Urothelium cell line (cell line): ENCODE data around the gene TRIM15.
A peak's percentile ranks its signal among the peaks of the same experiment; 100 is the strongest.
"Not testable (repeated sequence)": the region's sequence is repeated elsewhere in the genome, so short reads cannot be mapped to it uniquely, and the experiment has no call there.

Experiments
- DNase-seq: peaks from one replicate; pipeline ENCODE4 v3.0.0; 2011; ENCODE audit warnings: low spot score, mixed read lengths
- FAIRE-seq: peaks from 2 replicates; lab custom pipeline; 2011; peaks lifted over from hg19 to GRCh38; lab: Jason Lieb, UNC

The TRIM15 gene

DNA sequence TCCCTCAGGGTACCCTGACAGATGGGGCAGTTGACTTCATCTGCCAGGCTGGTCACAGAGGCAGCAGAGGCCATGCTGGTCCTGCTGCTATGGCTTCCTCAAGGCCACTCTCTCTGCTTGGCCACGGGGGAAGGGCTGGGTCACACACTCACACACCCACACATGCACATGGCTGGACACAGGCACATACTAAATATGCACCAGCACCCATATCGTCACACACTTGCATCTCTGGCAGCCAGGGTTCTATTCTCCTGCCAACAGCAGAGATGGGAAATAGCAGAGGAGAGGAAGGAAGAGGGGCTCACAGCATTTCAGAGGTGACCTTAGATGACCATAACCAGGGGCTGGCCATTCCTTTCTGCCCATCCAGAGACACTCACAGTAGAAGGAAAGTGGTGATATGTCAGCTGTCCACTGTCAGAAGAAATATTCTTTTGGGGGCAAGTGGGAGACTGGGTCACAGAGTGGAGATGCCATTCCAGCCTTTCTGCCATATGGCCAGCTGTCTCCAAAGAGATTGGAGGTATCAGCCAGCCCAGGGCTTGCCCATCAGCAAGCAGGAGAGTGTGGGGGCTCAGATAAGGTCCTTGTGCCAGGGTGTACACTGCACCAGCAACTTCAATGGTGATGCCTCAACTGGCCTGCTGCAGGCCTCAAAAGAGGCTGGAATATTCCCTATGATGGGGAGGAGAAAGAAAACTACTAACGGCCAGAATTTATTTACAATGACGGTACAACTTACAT lies 2.4 kb upstream of the TRIM15 start, which contains the start of gene TRIM10:
Gene TRIM10 (minus strand): TSS at position 427 of the 747 bp plus-strand sequence. CDS start 353 bp downstream, at position 74.
- DNase-seq, result no peak
- FAIRE-seq, result no peak

DNA sequence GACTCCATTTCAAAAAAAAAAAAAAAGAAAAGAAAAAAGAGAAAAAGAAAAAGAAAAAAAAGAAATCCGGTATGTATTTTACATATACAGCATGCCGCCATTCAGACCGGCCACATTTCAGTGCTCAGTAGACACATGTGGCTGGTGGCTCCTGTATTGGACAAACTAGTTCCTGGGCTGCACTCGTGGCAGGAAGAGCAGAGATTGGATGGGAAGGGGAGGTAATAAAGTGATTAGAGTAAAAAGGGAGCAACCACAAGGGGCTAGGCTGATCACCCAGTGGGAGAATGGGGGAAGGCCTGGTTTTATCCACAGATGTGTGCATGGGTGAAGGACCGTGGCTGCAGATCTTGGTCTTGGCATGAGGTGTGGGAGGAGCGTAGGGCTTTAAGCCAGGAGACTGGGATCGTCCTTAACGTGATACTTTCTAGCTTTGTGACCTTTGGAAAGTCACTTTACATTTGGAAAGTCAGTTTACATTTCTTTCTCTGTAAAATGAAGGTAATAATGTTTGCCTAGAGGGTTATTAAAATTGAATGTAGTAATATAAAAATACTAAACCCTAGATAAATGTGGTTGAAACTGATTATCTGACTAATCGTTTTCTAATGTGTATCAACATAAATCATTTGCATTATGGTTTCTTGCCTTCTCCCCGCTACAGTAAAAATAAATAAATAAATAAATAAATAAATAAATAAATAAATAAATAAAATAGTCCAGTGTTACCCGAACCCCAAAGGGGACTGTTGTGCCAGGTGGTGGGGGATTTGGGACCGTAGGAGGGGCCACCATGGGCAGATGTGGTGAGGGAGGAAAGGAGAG lies 869 bp upstream of the TRIM15 start:
- FAIRE-seq, result no peak
- no peak for DNase-seq

DNA sequence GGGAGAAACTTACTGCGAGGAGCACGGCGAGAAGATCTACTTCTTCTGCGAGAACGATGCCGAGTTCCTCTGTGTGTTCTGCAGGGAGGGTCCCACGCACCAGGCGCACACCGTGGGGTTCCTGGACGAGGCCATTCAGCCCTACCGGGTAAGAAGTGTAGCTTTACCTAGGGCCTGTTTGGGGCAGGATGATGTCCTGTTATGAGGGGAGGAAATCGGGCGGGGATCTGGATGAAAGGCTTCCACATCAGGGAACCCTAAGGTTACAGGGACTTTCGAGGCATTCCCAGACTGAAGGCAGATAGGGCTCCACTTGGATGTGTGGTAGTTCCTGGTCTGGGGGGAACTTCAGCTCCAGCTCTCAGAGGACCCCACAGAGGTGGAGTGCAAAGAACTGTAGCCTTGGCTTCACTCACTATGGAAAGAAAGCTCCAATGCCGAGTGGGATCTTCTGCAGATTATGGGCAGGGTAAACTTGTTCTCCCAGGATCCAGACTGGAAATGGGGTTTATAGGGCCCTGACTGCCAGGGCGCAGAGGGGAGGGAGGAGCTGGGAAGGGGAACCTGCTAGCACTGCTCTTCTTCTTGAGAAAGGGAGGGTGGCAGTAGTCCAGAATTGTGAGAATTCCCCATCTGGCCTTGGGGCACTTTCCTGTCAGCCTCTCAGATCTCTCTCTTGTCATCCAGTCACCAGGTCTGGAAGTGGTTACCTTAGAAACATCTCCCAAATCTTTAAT lies 740 bp downstream of the TRIM15 start:
- FAIRE-seq (no peak), DNase-seq (no peak)

- DNase-seq, result no peak
- FAIRE-seq, result no peak
These were observed 1.4 kb downstream of the TRIM15 start for GRCh38 chr6:30164714-30165113.

DNA sequence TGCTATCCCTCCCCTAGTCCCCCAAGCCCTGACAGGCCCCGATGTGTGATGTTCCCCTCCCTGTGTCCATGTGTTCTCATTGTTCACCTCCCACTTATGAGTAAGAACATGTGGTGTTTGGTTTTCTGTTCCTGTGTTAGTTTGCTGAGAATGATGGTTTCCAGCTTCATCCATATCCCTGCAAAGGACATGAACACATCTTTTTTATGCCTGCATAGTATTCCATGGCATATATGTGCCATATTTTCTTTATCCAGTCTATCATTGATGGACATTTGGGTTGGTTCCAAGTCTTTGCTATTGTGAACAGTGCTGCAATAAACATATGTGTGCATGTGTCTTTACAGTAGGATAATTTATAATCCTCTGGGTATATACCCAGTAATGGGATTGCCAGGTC lies 1.9 kb downstream of the TRIM15 start:
- not testable (repeated sequence) for FAIRE-seq, DNase-seq

DNA sequence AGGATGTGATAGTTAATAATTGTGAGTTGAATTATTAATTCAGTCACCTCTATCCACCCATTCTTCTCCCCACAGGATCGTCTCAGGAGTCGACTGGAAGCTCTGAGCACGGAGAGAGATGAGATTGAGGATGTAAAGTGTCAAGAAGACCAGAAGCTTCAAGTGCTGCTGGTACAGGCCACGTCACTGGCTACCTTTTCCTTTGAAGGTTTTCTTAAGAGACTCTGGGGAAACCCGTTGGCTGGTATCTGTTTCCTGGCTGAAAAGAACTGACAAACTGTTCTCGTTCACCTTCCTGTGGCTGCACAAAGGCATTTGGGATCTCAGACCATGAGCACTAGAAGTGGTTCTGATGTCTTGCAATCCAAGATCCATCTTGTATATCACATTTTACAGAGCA lies 3.8 kb downstream of the TRIM15 start:
- FAIRE-seq (no peak), DNase-seq (no peak)

- no peak for FAIRE-seq
- no peak for DNase-seq
These were observed 5.4 kb downstream of the TRIM15 start for GRCh38 chr6:30168741-30169140.

DNA sequence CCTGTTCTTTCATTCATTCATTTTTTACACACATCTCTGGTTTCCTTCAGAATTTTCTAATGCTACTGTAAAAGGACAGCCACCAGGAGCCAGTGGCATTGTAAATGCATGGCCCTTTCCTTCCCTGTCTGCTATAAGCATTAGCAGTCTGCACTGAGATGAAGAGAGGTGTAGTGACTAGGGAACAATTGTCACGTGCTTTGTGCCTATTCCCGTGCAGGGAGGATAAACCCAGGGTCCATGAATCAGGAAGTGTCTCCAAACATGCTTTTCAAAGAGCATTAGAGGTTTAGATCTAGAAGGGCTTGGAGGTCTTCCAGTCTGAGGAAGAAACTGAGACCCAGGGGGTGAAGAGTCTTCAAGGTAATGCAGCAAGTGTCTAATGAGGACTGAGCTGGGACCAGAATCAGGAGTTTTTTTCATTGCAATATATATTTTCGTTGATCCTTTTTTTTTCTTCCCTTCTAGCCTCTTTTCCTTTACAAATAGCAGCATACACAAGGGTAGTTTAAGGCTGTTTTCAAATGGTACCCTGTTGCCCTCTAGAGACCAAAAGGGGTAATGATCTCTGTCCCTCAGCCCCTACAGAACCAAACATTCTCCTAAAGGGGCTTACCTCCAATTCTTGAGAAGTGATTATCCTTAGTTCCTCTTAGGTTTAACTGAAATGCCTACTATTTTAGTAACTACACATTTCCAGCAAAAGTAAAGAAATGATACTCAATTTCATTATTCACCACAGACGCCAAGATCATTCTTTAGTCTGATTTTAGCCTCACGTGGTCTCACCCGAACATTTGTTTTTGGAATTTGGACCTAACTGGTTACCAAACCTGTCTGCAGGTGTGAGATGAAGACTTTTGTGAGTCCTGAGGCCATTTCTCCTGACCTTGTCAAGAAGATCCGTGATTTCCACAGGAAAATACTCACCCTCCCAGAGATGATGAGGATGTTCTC lies 6.6 kb downstream of the TRIM15 start:
- peak; percentile 50 for DNase-seq
- FAIRE-seq, result no peak

- DNase-seq, result no peak
These were observed 8.5 kb downstream of the TRIM15 start for GRCh38 chr6:30171677-30172471.

GRCh38 chr6:30172681-30173080 lies 9.3 kb downstream of the TRIM15 start:
- FAIRE-seq, result no peak
- no peak for DNase-seq

More at GRCh38 chr6:30171677-30172471, 8.5 kb downstream of the TRIM15 start:
- FAIRE-seq, result no peak

- DNase-seq (no peak), FAIRE-seq (no peak)
These were observed 12.4 kb downstream of the TRIM15 start for GRCh38 chr6:30175765-30176164.

DNA sequence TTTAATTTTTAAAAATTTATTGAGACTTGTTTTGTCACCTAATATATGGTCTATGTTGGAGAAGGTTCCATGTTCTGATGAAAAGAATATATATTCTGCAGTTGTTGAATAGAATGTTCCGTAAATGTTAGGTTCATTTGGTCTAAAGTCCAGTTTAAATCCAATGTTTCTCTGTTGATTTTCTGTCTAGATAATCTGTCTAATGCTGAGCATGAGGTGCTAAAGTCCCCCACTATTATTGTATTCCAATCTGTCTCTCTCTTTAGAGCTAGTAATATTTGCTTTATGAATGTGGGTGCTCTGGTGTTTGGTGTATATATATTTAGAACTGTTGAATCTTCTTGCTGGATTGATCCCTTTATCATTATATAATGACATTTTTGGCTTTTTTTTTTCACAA lies 15.5 kb downstream of the TRIM15 start:
- FAIRE-seq, result no peak
- DNase-seq, result no peak

DNA sequence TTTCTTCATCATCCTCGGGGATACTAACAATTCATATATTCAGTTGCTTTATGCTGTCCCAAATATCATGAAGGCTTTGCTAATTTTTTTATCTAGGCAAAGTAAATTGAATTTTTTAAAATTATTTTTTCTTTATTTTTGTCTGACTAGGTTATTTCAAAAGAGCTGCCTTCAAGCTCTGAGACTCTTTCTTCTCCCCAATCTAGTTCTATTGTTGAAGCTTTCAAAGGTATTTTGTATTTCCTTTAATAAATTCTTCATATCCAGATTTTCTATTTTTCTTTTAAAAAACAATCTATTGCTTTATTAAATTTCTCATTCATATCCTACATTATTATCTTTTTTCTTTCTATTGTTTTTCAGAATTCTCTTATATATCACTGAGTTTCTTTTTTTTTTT lies 16.8 kb downstream of the TRIM15 start:
- FAIRE-seq (no peak), DNase-seq (no peak)

DNA sequence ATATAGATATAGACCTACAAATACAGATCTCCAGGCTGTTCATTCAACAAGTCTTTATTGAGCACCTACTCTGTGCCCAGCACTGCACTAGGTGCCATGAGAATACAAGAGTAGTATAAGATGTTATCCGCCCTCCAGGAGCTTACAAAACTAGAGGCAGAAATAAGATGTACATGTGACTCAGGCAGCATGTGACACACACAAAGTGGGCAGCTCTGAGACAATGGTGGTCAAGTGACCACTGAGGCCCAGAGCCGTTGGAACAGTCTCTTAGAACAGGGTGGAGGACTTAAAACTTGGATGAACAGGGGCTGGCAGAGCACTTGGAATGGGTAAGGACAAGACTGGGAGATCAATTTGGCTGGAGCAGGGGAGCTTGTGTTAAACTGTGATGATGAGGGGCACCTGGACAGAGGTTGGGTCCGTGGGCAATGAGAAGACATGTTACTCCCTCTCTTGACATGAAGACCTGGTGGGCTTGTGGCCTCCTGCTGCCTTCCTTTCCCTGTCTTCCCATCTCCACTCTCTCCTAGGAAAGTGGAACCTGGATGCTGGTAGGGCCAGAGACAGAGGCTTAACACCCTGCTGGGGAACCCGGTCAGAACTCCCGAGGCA lies 21.2 kb downstream of the TRIM15 start:
- no peak for DNase-seq
- FAIRE-seq, result no peak

GRCh38 chr6:30185846-30186484 lies 22.6 kb downstream of the TRIM15 start:
- DNase-seq (no peak), FAIRE-seq (no peak)

DNA sequence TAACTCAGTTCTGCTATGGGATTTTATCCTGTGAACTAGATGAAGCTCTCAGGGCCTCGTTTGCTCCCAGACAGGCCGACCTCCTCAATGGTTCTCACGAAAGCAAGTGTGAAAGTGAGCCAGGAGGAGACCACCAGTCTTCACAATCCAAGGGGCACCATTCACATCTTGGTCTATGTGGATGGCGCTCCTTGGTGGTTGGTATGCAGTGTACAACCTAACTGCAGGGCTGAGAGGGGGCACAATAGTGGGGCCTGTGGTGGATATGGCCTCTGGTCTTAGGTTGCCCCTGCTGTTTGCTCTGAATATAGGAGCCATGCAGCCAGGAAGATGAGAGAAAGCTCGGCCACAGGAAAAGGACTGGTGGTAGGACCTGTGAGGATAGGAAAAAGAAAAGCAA lies 25.2 kb downstream of the TRIM15 start:
- FAIRE-seq (no peak), DNase-seq (no peak)

DNA sequence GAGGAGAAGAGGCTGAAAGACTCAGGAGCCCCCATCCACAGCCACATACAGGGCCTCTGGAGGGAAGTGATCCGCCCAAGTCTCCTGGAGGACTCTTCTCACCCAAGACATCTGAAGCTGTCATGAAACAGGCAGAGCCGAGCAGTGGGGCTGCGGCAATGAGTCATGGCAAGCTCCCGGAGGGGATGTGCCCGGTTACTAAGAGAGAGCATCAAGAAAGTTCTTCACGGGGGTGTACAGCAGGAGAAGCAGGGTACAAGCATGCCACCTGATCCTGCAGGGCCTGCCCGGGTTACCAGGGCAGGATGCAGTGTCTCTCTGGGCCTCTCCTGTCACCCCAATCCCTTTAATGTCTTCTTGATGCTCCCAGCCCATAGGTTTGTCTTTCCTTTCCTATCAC lies 28.7 kb downstream of the TRIM15 start:
- DNase-seq (no peak), FAIRE-seq (no peak)
